A549 (cell line): Measurements from ENCODE around the gene SEPTIN11. TPM values are rescaled to one million over a fixed set of nuclear protein-coding genes. Genes with fewer than 3 reads are reported as not detected.

Source experiments
- ATAC-seq, 2 experiments: fragments of 200-7000 bp in 1 of 2; fragments of >200 bp in 1 of 2; cut with Nextera tagmentation in 1 of 2; cut with Tn5 transposase in 1 of 2; 3 replicates each; pipeline versions ENCODE4 v1.8.0 to v1.9.1; 2018 to 2020; ENCODE audit warnings: mild to moderate bottlenecking in 1 of 2, moderate library complexity in 1 of 2
- CTCF ChIA-PET: fragments of 300-600 bp; sonication (Branson Sonifier 250); formaldehyde crosslinking; extraction: SDS; loops from one replicate; lab custom pipeline; 2021; ENCODE audit warnings: antibody characterized with exemption, inconsistent platforms; lab: Yijun Ruan, JAX
- POLR2A ChIA-PET: fragments of 350-600 bp; formaldehyde crosslinking; extraction: SDS; loops from one replicate; lab custom pipeline; 2021; ENCODE audit warnings: antibody characterized with exemption, inconsistent platforms; lab: Yijun Ruan, JAX
- DNase-seq, 2 experiments: peaks; one replicate each; pipeline versions ENCODE4 v3.0.0 to v3.0.0-alpha.2; 2011 to 2016; ENCODE audit warnings: low read depth in 1 of 2, low spot score in 1 of 2
- FAIRE-seq: peaks from 2 replicates; lab custom pipeline; 2011; peaks lifted over from hg19 to GRCh38; lab: Jason Lieb, UNC
- H3K27ac ChIP-seq, 2 experiments: fragments of >200 bp; sonication (Bioruptor Twin); formaldehyde crosslinking; 3 replicates each; pipeline ENCODE4 v1.5.1; 2016 to 2017
- H3K4me1 ChIP-seq: fragments of >200 bp; sonication (Bioruptor Twin); formaldehyde crosslinking; 3 replicates; pipeline ENCODE4 v1.6.1; 2016
- H3K4me2 ChIP-seq: fragments of >200 bp; sonication (Bioruptor Twin); formaldehyde crosslinking; 3 replicates; pipeline ENCODE4 v1.6.1; 2016
- H3K4me3 ChIP-seq: fragments of >200 bp; sonication (Bioruptor Twin); formaldehyde crosslinking; 3 replicates; pipeline ENCODE4 v1.5.1; 2016
- H3K9me3 ChIP-seq: fragments of >200 bp; sonication (Bioruptor Twin); formaldehyde crosslinking; 3 replicates; pipeline ENCODE4 v1.6.1; 2016
- CBX2 ChIP-seq: fragments of 200-600 bp; sonication (generic); IDR thresholded peaks from 2 replicates; pipeline ENCODE4 v1.6.1; 2016; ENCODE audit warnings: low read depth, mild to moderate bottlenecking, borderline replicate concordance
- CEBPB ChIP-seq, 2 experiments: fragments of >200 bp in 1 of 2; sonication (Bioruptor Twin) in 1 of 2; formaldehyde crosslinking in 1 of 2; IDR thresholded peaks; 2 replicates each; pipeline ENCODE4 v1.6.1; 2012 to 2016
- CHD2 ChIP-seq: fragments of 150-350 bp; IDR thresholded peaks from 2 replicates; pipeline ENCODE4 v1.6.1; 2014; ENCODE audit warnings: low read length; ENCODE audit not compliant: partially characterized antibody
- CHD4 ChIP-seq: fragments of 200-600 bp; sonication (generic); IDR thresholded peaks from 2 replicates; pipeline ENCODE4 v1.6.1; 2016; ENCODE audit warnings: antibody characterized with exemption, mild to moderate bottlenecking, borderline replicate concordance
- CTCF ChIP-seq: fragments of >200 bp; sonication (Bioruptor Twin); formaldehyde crosslinking; IDR thresholded peaks from 3 replicates; pipeline ENCODE4 v1.5.1; 2016
- EHF ChIP-seq: fragments of 250-450 bp; sonication (Bioruptor Pico); IDR thresholded peaks from 2 replicates; pipeline ENCODE4 v1.5.0; 2020; ENCODE audit warnings: mild to moderate bottlenecking
- FOXS1 ChIP-seq: fragments of 250-450 bp; sonication (Bioruptor Pico); IDR thresholded peaks from 2 replicates; pipeline ENCODE4 v1.5.0; 2020; ENCODE audit warnings: mild to moderate bottlenecking, moderate library complexity
- HDAC2 ChIP-seq: fragments of 200-600 bp; sonication (generic); IDR thresholded peaks from 2 replicates; pipeline ENCODE4 v1.6.1; 2016
- HES2 ChIP-seq: fragments of >200 bp; sonication (Bioruptor Twin); formaldehyde crosslinking; IDR thresholded peaks from 2 replicates; pipeline ENCODE4 v1.6.1; 2016
- HOXB5 ChIP-seq: fragments of 250-450 bp; sonication (Bioruptor Pico); IDR thresholded peaks from 2 replicates; pipeline ENCODE4 v1.5.0; 2020; ENCODE audit warnings: mild to moderate bottlenecking, moderate library complexity
- JUN ChIP-seq, 2 experiments: fragments of >200 bp; sonication (Bioruptor Twin); formaldehyde crosslinking; IDR thresholded peaks; 2 replicates in 1 of 2; 3 replicates in 1 of 2; pipeline ENCODE4 v1.6.1; 2016 to 2017
- KDM1A ChIP-seq: fragments of 200-600 bp; sonication (generic); IDR thresholded peaks from 2 replicates; pipeline ENCODE4 v1.6.1; 2016; ENCODE audit warnings: low read depth, mild to moderate bottlenecking
- KDM5A ChIP-seq: fragments of 200-600 bp; sonication (generic); IDR thresholded peaks from 2 replicates; pipeline ENCODE4 v1.6.1; 2016; ENCODE audit warnings: antibody characterized with exemption, mild to moderate bottlenecking
- MAFK ChIP-seq: fragments of 450-650 bp; IDR thresholded peaks from 2 replicates; pipeline ENCODE4 v1.6.1; 2014; ENCODE audit not compliant: partially characterized antibody
- MAZ ChIP-seq: fragments of 150-350 bp; IDR thresholded peaks from 2 replicates; pipeline ENCODE4 v1.6.1; 2014; ENCODE audit warnings: antibody characterized with exemption, low read depth, low read length, borderline replicate concordance
- NR3C1 ChIP-seq: fragments of >200 bp; sonication (Bioruptor Twin); formaldehyde crosslinking; IDR thresholded peaks from 3 replicates; pipeline ENCODE4 v1.6.1; 2017
- PHF8 ChIP-seq: fragments of 200-600 bp; sonication (generic); IDR thresholded peaks from 2 replicates; pipeline ENCODE4 v1.6.1; 2016; ENCODE audit warnings: low read depth, mild to moderate bottlenecking, antibody characterized with exemption, moderate library complexity, borderline replicate concordance
- RAD21 ChIP-seq, 2 experiments: fragments of >200 bp in 1 of 2; sonication (Bioruptor Twin) in 1 of 2; formaldehyde crosslinking in 1 of 2; IDR thresholded peaks in 1 of 2; conservative IDR thresholded peaks in 1 of 2; 2 replicates in 1 of 2; 3 replicates in 1 of 2; pipeline ENCODE4 v1.6.1; 2012 to 2018; ENCODE audit warnings: inconsistent platforms in 1 of 2
- RCOR1 ChIP-seq: fragments of 150-350 bp; IDR thresholded peaks from 2 replicates; pipeline ENCODE4 v1.6.1; 2014; ENCODE audit warnings: antibody characterized with exemption, low read length, low read depth
- RNF2 ChIP-seq: fragments of 200-600 bp; sonication (generic); IDR thresholded peaks from 2 replicates; pipeline ENCODE4 v1.6.1; 2016; ENCODE audit warnings: low read depth, mild to moderate bottlenecking, antibody characterized with exemption, moderate library complexity, borderline replicate concordance
- WGBS: methylation state at CpG from one replicate; pipeline ENCODE4 v1.1.6; 2017; ENCODE audit errors: missing lambda C conversion rate; 5-methylcytosine and 5-hydroxymethylcytosine counted together
- polyA plus RNA-seq, 4 experiments: library from polyadenylated mRNA; depleted of rRNA in 3 of 4; stranded (reverse); fragments of >200 nt; fragmentation: RNase III in 1 of 4; extraction: RNeasy Plus Mini Kit Qiagen cat#74134 plus additional on column Dnase treatment in 1 of 4; gene quantifications; 2 replicates in 3 of 4; 3 replicates in 1 of 4; pipeline ENCODE4 v1.2.3, GENCODE V29; 2011 to 2017

Gene SEPTIN11
- polyA plus RNA-seq, 2 of the 4 experiments (the other 2 are of a cell fraction), result 40.2 to 69.5 TPM

GRCh38 chr4:76952656-76953582 is 3.4 kb downstream of the SEPTIN11 start:
- ATAC-seq (no peak), FAIRE-seq (no peak), DNase-seq (no peak)
- POLR2A ChIA-PET, result no interaction called here
- Histone ChIP-seq H3K4me1 (peaks cover 19% of the 10 kb centered on the region), H3K4me2 (no peak overlapping the region), H3K4me3 (no peak overlapping the region), H3K9me3 (no peaks in the 10 kb centered on the region), H3K27ac (no peak overlapping the region)
- WGBS, result 98% methylated on average over 4 of the region's 4 CpGs
- CTCF ChIA-PET, result no interaction called here
- TF ChIP-seq MAFK (peak; percentile 98), HDAC2 (no peak)

- CTCF ChIA-PET, result no interaction called here
- no peak for DNase-seq
- FAIRE-seq, result no peak
Observed at GRCh38 chr4:76953956-76954355, 4.4 kb downstream of the SEPTIN11 start.

GRCh38 chr4:76954489-76954888 is 4.9 kb downstream of the SEPTIN11 start:
- peaks cover 15% of the 10 kb centered on the region for H3K4me1 ChIP-seq
- no peak for TF ChIP-seq RAD21 (conservative IDR thresholded peaks at IDR 0.05 in 1 of 2, IDR thresholded peaks at IDR 0.05 in 1 of 2)
- no peak for TF ChIP-seq JUN (IDR thresholded peaks at IDR 0.05)
- no peak for TF ChIP-seq KDM1A
- TF ChIP-seq, all 56 proteins: peak for 0
- WGBS, result 96% methylated on average over 4 of the region's 4 CpGs
- Histone ChIP-seq H3K4me3 (no peak overlapping the region), H3K27ac (no peak overlapping the region), H3K9me3 (no peaks in the 10 kb centered on the region), H3K4me2 (no peak overlapping the region)
- no peak for FAIRE-seq
- no peak for ATAC-seq
- ChIA-PET POLR2A (no interaction called here), CTCF (no interaction called here)
- DNase-seq, result no peak

More at GRCh38 chr4:76953956-76954355, 4.4 kb downstream of the SEPTIN11 start:
- H3K4me3 ChIP-seq, result no peak overlapping the region
- H3K4me1 ChIP-seq, result peaks cover 15% of the 10 kb centered on the region
- no peak overlapping the region for H3K4me2 ChIP-seq
- H3K27ac ChIP-seq, result no peak overlapping the region
- POLR2A ChIA-PET, result no interaction called here
- ATAC-seq, result no peak
- no peaks in the 10 kb centered on the region for H3K9me3 ChIP-seq
- TF ChIP-seq CHD4 (no peak), FOXS1 (CRISPR knock-in tag) (no peak), RAD21 (conservative IDR thresholded peaks at IDR 0.05 in 1 of 2, IDR thresholded peaks at IDR 0.05 in 1 of 2) (no peak), MAZ (no peak), CHD2 (no peak), EHF (CRISPR knock-in tag) (no peak), HES2 (no peak), CTCF (no peak), HOXB5 (CRISPR knock-in tag) (no peak), NR3C1 (no peak)
- TF ChIP-seq, all 56 proteins: peak for 0
- 96% methylated on average over 3 of the region's 3 CpGs for WGBS

GRCh38 chr4:76955182-76955581 is 5.6 kb downstream of the SEPTIN11 start:
- 80% methylated on average over 1 of the region's 1 CpG for WGBS
- ATAC-seq (no peak), DNase-seq (no peak), FAIRE-seq (no peak)
- no peak overlapping the region for H3K4me3 ChIP-seq
- CTCF ChIA-PET, result no interaction called here
- no peak overlapping the region for H3K4me2 ChIP-seq
- no peaks in the 10 kb centered on the region for H3K9me3 ChIP-seq
- peaks cover 15% of the 10 kb centered on the region for H3K4me1 ChIP-seq
- TF ChIP-seq CHD2 (no peak), PHF8 (no peak), RNF2 (no peak), KDM5A (no peak), CEBPB (IDR thresholded peaks at IDR 0.05) (no peak), RCOR1 (no peak), CBX2 (no peak)
- POLR2A ChIA-PET, result no interaction called here
- H3K27ac ChIP-seq, result no peak overlapping the region
